Dermis blood vessel endothelial cell (primary cell): ENCODE measurements around the gene C10orf105. TPM values are rescaled to one million over a fixed set of nuclear protein-coding genes. Genes with fewer than 3 reads are reported as not detected.

Source experiments
- DNase-seq: peaks from one replicate; pipeline ENCODE4 v3.0.0; 2010
- total RNA-seq: library from RNA; depleted of rRNA; stranded (reverse); fragments of >200 nt; gene quantifications from 2 replicates; pipeline ENCODE4 v1.2.3, GENCODE V29; 2014

Gene C10orf105
- total RNA-seq, 1 donor from 2014 or later = under 0.01 TPM

GRCh38 chr10:71751515-71752224, 32.1 kb upstream of the C10orf105 start:
- no peak for DNase-seq

- DNase-seq = no peak
Measured at GRCh38 chr10:71750986-71751385, 31.4 kb upstream of the C10orf105 start.

- no peak for DNase-seq
Measured at GRCh38 chr10:71750124-71750841, 30.7 kb upstream of the C10orf105 start.

GRCh38 chr10:71749396-71749795, 29.8 kb upstream of the C10orf105 start:
- DNase-seq = no peak

- peak; percentile 59 for DNase-seq
Measured at GRCh38 chr10:71748671-71749191, 29.2 kb upstream of the C10orf105 start.

GRCh38 chr10:71747551-71748523, 28.3 kb upstream of the C10orf105 start:
- DNase-seq = peak; percentile 67

- DNase-seq = no peak
Measured at GRCh38 chr10:71747039-71747531, 27.5 kb upstream of the C10orf105 start.

GRCh38 chr10:71746344-71747037, 26.9 kb upstream of the C10orf105 start:
- DNase-seq = no peak

GRCh38 chr10:71745664-71746250, 26.2 kb upstream of the C10orf105 start:
- no peak for DNase-seq

- DNase-seq = no peak
Measured at GRCh38 chr10:71744897-71745663, 25.5 kb upstream of the C10orf105 start.

GRCh38 chr10:71743866-71744265, 24.3 kb upstream of the C10orf105 start:
- no peak for DNase-seq

GRCh38 chr10:71743089-71743838, 23.7 kb upstream of the C10orf105 start:
- DNase-seq = no peak

GRCh38 chr10:71742301-71743088, 22.9 kb upstream of the C10orf105 start:
- DNase-seq = no peak

GRCh38 chr10:71741671-71742070, 22.1 kb upstream of the C10orf105 start:
- no peak for DNase-seq

- no peak for DNase-seq
Measured at GRCh38 chr10:71741029-71741428, 21.5 kb upstream of the C10orf105 start.

- DNase-seq = no peak
Measured at GRCh38 chr10:71740069-71740653, 20.6 kb upstream of the C10orf105 start.

GRCh38 chr10:71739358-71739900, 19.9 kb upstream of the C10orf105 start:
- no peak for DNase-seq

- no peak for DNase-seq
Measured at GRCh38 chr10:71737834-71738197, 18.2 kb upstream of the C10orf105 start.
